Left kidney (tissue), 2 donors: ENCODE data around the gene ST8SIA3. TPM values are rescaled to one million over a fixed set of nuclear protein-coding genes. Genes with fewer than 3 reads are reported as not detected.
"Not testable (repeated sequence)": the region's sequence is repeated elsewhere in the genome, so short reads cannot be mapped to it uniquely, and the experiment has no call there.

Source experiments
- DNase-seq: peaks from one replicate; pipeline ENCODE4 v3.0.0-alpha.2; 2013
- polyA plus RNA-seq: library from polyadenylated mRNA; unstranded; fragments of 120-200 nt; gene quantifications from one replicate; pipeline ENCODE4 v1.2.1, GENCODE V29; 2013; ENCODE audit not compliant: insufficient read length

Gene ST8SIA3
- polyA plus RNA-seq, 1 donor, result not detected

GRCh38 chr18:57366528-57367081 is 14.2 kb downstream of the ST8SIA3 start:
- DNase-seq, result no peak

- no peak for DNase-seq
Observed at GRCh38 chr18:57372444-57372843, 20.1 kb downstream of the ST8SIA3 start.

- no peak for DNase-seq
Observed at GRCh38 chr18:57373017-57373416, 20.7 kb downstream of the ST8SIA3 start.

GRCh38 chr18:57376503-57376902 is 24.1 kb downstream of the ST8SIA3 start:
- no peak for DNase-seq

DNA sequence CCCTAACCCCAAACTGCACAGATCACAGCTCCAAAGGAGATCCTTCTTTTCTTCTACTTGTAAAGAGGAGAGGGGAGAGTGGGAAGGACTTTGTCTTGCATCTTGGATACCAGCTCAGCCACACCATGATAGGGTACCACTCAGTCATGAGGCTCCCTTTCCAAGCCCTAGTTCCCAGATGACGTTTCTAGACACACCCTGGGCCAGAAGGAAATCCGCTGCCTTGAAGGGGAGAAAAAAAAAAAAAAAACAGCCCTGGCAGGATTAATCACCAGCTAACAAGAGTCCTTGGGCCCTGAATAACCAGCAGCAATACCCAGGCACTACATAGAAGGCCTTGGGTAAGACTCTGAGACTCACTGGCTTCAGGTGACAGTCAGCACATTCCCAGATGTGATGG is 36.9 kb downstream of the ST8SIA3 start:
- no peak for DNase-seq

- no peak for DNase-seq
Observed at GRCh38 chr18:57390044-57390443, 37.7 kb downstream of the ST8SIA3 start.

DNA sequence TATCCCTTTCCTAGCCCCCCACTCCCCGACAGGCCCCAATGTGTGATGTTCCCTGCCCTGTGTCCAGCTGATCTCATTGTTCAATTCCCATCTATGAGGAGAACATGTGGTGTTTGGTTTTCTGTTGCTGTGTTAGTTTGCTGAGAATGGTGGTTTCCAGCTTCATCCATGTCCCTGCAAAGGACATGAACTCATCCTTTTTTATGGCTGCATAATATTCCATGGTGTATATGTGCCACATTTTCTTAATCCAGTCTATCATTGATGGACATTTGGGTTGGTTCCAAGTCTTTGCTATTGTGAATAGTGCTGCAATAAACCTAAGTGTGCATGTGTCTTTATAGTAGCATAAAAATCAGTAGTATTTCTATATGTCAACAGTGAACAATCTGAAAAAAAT is 42.4 kb downstream of the ST8SIA3 start:
- DNase-seq, result not testable (repeated sequence)

GRCh38 chr18:57396831-57397230 is 44.5 kb downstream of the ST8SIA3 start:
- not testable (repeated sequence) for DNase-seq

- DNase-seq, result no peak
Observed at GRCh38 chr18:57397440-57398132, 45.2 kb downstream of the ST8SIA3 start.

- no peak for DNase-seq
Observed at GRCh38 chr18:57404345-57404744, 52.0 kb downstream of the ST8SIA3 start.

DNA sequence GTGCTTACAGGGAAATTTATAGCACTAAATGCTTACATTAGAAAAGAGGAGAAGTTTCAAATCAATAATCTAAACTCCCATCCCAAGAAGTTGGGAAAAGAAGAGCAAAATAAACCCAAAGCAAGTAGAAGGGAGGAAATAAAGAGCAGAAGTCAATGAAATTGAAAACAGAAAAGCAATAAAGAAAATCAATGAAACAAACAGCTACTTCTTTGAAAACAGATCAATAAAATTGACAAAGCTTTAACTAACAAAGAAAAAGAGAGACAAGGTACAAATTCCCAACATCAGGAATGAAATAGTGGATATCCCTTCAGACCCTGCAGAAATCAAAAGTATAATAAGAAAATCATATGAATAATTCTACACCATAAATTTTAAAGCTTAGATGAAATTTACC is 57.3 kb downstream of the ST8SIA3 start:
- DNase-seq, result no peak

DNA sequence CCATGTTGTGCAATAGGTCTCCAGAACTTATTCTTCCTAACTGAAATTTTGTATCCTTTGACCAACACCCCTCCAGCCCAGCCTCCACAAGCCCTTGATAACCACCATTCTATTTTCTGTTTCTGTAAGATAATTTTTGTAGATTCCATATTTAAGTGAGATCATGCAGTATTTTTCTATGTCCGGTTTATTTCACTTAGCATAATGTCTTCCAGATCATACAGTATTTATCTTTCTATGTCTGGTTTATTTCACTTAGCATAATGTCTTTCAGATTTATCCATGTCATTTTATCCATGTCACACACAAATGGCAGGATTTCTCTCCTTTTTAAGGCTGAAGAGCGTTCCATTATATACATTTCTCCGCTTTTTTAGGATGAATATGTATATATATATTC is 58.4 kb downstream of the ST8SIA3 start:
- no peak for DNase-seq

DNA sequence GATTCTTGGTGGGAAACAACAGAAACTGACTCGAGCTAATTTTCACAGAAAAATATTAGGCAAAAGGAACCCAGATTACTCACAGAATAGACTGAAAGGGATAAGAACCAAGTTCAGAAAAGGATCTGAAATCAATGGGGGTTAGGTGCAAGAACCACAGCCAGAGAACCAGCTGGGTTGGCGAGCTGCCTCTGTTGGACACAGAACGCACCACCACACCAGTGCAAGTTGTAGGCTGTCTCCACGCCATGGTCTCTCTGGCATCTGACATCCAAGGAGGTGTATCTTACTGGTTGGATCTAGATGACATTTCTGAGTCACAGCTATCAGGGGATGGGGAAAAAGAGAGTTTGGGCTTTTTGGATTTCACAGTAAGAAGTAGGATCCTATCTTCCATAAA is 64.2 kb downstream of the ST8SIA3 start:
- DNase-seq, result no peak

Other genes with a start within 250 kb of the ST8SIA3 start
- gene BOD1L2, start 205.5 kb upstream of the ST8SIA3 start, polyA plus RNA-seq, result not detected
- gene ONECUT2, start 82.8 kb downstream of the ST8SIA3 start, polyA plus RNA-seq, result 0.12 TPM
- 40.2 TPM for gene FECH, start 234.1 kb downstream of the ST8SIA3 start, polyA plus RNA-seq